GM19351 (cell line): ENCODE data around the gene EIF4G3.

Experiments
- ATAC-seq: cut with Tn5 transposase; IDR thresholded peaks from one replicate; pipeline ENCODE4 v1.9.1; 2021; ENCODE audit warnings: mild to moderate bottlenecking, moderate library complexity; ENCODE audit not compliant: unreplicated experiment

The EIF4G3 gene

DNA sequence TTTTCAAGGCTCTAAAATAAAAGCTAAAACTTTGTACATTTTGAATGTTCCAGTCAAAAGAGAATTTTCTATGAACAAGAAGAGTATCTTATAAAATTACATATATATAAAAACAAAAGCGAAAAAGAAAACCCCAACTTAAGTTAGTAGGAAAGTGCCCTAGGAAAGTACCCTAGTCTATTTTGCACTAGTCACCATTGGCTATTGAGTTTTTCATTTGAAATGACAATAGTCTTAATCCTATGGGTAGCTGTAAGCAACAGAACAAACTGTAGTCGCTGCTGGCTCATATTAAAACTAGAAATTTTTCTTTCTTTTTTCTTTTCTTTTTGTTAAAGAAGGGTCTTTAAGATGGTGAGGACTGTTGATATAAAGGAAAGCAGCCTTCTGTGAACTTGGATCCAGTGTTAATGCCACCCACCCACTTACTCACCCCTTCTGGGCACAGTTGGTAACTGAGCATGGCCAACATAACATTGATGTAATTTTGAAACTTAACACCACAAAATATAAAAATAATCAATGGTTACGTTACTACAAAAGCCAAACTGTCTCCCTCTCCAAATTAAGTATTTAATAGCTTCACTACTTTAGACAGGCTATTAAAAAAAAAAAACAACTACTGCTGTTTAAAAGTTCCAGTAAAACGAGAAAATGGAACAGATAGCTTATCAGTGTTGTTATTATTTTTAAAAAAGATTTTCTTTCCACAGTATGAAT is 177.0 kb downstream of the EIF4G3 start:
- no peak for ATAC-seq

DNA sequence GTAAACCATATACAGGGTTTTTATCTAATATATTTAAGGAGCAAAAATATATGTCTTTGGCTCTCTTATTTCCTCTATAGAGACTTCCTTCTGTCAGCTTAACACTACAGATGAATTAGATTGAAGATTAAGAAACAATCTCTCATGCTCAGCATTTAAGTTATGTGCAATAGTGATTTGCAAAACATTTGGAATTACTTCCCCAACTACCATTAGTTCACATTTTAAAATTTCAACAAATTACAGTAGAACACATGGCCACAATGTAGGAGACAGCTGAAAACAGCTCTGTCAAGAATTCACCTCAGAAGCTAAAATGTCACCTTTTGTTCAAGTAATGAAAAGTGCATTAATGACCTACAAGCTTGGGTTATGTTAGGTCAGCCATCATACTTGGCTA is 177.9 kb downstream of the EIF4G3 start:
- ATAC-seq, result no peak

DNA sequence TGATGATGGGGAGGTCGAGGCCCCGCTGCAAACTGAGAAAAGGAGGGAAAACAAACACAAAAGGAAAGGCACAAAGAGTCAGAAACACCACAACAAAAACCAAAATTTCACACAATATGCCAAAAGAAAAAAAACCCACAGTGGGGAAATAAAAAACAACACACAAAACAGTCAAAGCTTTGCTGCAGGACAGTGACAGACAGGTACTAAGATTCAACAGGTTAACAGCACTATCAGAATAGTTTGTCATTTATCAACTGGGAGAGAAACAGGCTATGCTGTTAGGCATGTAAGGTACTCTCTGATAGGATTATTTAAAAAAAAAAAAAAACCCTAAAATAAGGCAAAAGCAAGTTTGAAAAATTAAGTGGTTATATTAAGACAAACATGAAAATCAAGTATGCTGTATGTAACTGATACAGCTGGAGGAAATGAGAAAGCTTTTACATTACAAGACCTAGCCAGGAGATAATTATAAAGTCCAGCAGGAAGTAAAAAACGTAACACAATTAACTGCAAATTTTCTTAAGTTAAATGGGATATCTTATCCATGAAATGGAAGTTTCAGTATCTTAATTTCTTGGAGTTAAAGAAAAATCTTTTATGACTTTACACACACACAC is 179.0 kb downstream of the EIF4G3 start:
- no peak for ATAC-seq

DNA sequence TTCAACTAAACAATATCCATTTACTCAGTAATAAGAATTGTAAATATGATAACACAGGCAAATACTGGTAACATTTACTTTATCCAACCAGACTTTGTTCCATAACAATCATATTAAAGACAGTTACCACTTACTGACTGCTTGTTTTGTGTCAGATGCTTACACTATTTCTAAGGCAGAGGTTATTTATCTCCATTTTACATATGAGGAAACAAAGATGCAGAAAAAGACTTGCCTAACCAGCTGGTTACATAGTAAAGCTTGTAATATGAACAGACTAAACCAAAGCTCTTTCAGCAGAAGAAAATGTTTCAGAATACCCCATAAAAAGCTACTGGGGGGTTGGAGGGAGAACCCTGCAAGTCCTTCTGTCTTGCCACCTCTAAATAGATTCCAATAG is 180.1 kb downstream of the EIF4G3 start:
- ATAC-seq, result no peak

DNA sequence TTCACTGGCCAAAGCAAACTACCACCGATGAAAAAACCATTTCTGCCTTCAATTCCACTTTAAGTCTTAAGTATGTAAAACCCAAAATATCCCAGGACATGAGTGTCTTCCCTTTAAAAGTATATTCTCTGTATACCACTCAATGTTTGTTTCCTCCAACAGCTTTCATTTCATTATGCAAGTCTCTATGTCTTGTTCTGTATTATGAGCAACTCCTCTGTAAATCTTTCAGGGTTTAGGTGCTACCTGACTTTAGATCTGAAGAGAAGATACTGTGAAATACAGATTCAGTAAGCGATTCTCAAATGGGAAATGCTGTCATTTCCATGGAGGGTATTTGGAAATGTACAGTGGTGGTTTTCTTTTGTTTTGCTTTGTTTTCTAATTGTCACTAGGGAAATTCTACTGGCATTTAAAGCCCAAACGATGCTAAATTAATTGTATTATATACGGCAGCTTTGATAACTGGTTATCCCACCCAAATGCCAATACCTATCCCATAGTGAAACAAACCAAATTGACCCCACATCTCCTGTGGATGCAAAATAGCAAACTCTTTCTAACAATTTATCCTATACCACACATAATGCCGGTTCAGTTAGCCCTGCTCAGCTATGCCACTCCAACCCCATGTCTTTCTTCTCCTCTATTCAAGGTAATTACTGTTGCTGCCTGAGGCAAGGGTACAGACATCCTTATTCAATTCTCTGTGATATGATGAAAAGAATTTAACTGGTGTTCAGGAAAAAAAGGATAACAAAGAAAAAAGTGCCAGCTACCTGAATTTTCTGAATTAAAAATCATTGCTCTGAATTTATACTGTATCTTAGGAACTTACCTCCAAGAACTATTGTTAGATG is 182.8 kb downstream of the EIF4G3 start:
- ATAC-seq, result no peak

DNA sequence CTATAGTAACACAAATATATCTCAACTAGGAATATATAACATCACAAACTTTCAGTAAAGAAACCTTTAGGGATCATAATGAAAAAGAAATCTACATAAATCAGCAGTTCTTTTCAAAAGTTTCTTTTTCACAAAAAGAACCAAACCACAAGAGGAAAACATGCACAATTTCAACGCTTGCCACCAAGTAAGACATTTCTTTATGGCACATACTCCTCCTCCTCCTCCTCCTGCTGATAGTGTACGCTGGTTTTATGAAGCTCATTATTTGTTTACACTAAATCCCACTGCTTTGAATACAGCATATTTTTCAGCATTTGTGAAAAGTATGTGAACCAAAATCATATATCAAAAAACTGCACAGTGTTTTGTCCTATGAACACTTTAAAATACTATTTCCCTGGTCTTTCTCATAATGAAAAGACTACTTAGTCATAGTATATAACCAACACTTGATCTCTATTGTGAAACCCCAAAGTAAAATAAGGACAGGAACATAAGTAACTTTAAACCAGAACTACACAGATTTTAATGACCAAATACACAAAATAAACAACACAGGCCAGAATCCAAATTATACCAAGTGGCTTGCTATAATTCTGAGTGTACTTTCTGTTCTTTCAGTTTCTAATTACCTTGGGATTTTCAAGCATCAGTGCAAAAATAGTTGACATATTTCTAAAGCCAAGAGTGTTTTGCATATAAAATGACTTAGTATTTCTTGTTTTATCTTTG is 184.2 kb downstream of the EIF4G3 start:
- ATAC-seq, result no peak

DNA sequence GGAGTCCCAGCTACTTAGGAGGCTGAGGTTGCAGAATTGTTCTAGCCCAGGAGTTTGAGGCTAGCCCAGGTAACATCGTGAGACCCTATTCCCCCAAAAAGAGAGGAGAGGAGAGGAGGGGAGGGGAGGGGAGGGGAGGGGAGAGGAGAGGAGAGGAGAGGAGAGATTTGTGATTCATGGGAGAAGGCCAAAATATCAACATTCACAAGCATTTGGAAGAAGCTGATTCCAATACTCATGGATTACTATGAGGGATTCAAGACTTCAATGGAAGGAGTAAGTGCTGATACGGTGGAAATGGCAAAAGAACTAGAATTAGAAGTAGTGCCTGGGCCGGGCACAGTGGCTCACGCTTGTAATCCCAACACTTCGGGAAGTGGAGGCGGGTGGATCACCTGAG is 187.8 kb downstream of the EIF4G3 start:
- ATAC-seq, result no peak

DNA sequence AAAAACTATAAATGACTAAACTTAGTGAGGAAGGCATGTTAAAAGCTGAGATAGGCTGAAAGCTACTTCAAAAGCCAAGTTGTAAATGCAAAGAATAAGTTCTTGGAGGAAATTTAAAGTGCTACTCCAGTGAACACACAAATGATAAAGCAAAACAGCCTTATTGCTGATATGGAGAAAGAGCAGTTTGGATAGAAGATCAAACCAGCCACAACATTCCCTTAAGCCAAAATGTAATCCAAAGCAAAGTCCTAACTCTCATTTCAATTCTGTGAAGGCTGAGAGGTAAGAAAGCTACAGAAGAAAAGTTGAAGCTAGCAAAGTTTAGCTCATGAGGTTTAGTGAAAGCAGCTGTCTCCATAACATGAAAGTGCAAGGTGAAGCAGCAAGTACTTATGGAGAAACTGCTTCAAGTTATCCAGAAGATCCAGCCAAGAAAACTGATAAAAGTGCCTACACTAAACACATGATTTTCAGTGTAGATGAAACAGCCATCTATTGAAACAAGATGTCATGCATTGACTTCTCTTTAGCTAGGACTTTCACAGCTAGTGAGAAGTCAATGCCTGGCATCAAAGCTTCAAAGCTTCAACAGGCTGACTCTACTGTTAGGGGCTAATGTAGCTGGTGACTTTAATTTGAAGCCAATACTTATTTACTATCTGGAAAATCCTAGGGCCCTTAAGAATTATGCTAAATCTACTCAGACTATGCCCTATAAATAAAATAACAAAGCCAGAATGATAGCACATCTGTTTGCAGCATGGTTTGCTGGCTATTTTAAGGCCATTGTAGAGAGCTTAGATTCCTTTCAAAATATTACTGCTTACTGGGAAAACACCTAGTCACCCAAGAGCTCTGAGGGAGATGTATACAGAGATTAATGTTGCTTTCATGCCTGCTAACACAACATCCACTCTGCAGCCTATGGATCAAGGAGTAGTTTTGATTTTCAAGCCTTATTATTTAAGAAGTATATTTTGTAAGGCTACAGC is 188.6 kb downstream of the EIF4G3 start:
- no peak for ATAC-seq

DNA sequence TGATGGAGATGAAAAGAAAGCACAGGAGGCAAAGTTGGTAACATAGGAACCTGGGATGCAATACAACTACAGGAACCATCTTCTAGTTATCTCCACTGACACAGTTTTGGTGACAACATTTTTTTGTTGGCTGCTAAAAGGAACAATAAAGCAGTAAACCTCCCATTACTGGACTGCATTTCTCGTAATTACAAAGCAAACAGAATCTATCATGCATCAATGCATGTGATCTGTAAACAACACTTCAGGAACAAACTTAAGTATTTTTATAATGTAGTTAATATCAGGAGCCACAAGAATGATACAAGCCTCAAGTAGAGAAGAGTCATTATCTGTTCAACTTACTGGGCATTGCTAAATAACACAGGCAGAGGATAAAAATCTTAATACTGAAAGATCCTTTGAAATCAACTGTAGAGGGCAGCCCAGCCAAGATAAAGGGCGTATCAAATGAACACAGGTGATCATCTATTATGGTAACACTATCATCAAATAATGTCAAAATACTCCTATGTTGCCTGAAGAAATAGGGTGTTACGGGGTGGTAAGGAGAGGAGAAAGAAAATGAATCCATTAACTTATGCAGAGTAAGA is 193.3 kb downstream of the EIF4G3 start:
- no peak for ATAC-seq

DNA sequence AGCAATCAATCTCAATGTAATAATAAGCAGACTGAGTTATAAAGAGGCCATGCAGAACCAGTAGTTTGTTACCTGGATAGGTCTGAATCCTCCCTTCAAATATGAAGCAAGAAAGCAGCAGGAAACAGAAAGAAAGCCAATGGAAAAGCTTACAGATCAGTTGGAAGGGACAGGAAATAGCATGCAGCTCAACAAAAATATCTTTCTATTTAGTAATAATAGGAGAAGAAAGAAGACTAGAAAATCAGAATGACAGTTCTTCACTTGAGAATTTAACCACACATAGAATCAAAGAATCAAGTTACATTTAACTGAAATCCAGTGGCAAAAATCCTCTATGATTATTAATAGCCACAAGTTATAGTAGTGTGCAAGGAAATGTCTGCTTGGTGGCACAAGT is 194.4 kb downstream of the EIF4G3 start:
- ATAC-seq, result no peak

DNA sequence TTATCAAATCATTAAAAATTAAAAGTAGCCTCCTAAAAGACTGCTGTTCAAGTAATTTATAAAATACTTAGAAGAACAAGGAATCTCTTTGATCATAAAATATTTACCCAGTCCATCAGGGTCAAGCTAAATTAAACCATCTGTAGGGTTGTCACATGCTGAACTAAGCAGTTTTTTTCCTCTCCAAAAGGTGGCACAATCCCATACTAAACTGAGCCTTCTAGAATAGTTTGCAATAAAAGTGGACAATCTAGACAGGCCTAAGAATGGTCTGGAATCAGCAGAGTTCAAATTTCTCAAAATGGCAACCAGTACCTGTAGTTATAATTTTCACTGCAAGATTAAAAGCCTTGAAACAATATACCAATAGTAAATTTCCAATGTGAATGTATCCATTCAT is 194.8 kb downstream of the EIF4G3 start:
- no peak for ATAC-seq

DNA sequence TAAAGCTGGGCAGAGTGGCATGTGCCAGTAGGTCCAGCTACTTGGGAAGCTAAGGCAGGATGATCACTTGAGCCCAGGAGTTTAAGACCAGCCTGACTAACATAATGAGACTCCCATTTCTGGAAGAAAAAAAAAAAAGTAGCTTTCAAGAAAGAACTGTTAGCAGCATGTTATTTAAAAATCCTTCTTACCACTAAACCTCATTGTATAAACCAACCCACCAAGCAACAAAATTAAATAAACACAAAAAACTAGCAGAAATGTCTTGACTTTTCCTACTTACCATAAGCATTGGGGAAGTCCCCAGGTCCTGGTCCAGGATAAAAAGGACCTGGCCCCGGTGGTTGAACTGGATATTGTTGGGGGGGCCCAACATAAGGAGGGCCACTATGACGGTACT is 196.6 kb downstream of the EIF4G3 start:
- no peak for ATAC-seq

DNA sequence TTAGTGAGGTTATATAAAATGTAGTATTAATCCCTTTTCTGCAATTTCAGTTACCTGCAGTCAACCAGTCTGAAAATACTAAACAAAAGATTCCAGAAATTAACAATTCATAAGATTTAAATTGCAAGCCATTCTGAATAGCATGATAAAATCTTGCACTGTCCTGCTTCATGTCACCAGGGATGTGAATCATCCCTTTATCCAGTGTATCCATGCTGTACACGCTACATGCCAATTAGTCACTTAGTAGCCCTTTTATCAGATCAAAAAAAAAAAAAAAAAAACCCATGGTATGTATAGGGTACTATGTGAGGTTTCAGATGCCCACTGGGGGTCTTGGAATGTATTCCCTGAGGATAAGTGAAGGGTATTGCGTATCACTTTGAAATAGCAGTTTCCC is 198.3 kb downstream of the EIF4G3 start:
- ATAC-seq, result no peak

DNA sequence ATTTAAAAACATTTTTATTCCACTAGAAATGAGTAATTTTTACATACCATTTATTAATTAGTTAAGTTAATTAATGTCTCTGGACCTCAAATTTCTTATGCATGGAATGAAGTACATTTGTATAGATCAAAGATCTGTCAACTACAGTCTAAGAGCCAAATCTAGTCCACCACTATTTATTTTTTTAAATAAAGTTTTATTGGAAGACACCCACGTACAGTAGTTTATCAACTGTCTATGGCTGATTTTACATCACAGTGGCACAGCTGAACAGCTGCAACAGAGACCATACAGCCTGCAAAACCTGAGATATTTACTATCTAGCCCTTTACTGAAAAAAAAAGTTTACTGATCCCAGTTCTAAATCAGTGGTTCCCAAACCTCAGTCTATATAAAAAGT is 201.0 kb downstream of the EIF4G3 start:
- ATAC-seq, result no peak

DNA sequence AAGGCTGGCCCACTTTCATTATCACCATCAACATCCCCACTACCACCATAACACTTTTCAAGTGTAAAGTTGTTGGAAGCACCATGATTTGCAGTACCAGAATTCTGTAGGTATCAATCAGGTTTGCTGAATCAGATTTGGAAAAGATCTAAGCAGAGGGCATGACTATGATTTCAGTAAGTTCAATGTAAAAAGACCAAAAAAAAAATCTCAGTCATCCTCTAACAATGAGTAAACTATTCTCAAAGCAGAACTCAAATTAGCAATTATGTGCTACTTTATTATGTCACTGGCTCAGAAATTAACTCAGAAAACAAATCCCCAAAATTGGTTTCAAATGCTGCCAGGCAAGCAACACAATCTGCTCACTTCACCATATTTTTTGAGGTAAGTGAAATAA is 201.7 kb downstream of the EIF4G3 start:
- no peak for ATAC-seq

DNA sequence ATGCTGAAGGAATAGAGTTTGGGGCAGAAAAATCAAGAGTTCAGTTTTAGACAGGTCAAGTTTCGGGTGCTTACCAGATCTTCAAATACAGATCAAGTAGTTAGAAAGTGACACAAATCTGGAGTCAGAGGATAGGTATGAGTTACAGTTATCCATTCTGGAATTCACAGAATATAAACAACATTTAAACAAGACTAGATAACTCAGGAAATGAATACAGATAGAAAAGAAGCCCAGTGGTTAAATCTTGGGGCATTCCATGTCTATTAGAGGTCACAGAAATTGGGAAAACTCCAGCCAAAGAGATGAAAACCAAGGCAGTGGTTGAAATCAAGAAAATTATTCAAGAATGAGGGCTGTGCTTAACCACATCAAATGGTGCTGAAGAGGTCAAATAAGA is 202.6 kb downstream of the EIF4G3 start:
- no peak for ATAC-seq

DNA sequence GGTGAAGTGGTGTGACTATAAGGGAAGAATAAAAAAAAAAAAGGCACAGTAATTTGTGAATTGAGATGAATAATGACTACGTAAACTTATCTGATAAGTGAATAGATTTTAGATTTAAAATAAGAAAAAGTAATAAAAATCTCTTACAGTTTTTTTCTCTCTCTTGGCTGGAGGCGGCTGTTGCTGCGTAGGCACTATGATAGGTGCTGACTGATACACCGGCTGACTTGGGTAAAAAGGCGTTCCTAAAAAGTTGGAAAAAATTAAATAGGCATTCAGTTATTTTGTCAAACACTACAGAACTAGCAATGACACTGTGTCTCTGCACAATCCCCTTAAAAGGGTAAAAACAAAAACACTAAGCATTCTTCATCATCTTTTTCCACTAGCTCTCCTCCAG is 203.8 kb downstream of the EIF4G3 start:
- ATAC-seq, result no peak

DNA sequence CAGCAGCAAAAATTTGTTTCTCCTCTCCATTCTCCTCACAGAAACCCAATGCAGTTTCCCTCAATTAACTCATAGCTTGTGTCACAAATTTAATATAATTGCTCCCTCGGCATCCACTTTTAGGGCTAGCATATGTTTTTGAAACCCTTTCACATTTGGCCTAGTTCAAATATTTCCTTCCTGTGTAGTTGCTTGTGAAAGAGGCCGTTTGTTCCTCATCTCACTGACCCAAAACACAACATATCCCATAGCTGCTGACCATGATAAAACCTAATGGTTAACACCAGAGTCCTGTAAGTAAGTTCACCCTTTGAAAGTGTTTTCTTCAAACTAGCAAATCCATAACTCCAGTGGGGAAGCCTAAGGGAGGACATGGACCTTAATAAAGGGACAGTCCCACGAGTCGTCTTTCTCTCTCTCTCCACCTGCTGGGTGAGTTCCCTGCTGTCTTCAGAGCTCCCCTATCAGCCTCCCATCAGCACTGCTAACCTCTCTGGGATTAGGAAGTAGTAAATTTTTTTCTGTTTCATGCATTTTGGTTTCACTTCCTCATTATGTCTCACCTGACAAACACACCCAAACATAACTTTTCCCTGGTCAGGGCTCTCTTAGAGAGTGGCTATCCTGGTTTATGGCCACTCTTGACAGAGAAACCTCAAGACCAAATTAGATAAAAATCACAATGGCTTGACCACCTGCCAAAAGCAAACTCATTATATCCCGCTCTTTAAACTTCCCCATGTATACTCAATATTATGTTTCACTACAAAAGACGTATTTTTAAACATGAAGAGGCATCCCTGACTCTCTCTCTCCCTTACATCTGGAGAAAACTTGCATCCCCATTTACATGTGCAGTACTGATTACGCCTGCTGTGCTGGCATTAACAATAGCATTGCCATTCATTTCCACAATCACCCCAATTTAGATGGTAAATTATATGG is 211.9 kb downstream of the EIF4G3 start:
- peak; percentile 68 for ATAC-seq
